Panc1 (cell line): ENCODE results near the gene PTPRF.

Experiments used
- POLR2AphosphoS5 ChIP-seq: IDR thresholded peaks from 2 replicates; pipeline ENCODE4 v1.6.1; 2012; ENCODE audit warnings: mild to moderate bottlenecking, low read depth, low read length, moderate library complexity
- TF ChIP-seq, protein P1 (sequence below): fragments of 450-650 bp; IDR thresholded peaks from 2 replicates; pipeline ENCODE4 v1.5.1; 2017; ENCODE audit warnings: mild to moderate bottlenecking
- TF ChIP-seq, protein P2 (sequence below), 2 experiments: IDR thresholded peaks; 2 replicates each; pipeline ENCODE4 v1.6.1; 2011 to 2012; ENCODE audit warnings: low read depth in 2 of 2, control low read depth in 1 of 2, low read length in 1 of 2, mild to moderate bottlenecking in 1 of 2, moderate library complexity in 1 of 2; ENCODE audit not compliant: insufficient read depth in 1 of 2

DNA sequence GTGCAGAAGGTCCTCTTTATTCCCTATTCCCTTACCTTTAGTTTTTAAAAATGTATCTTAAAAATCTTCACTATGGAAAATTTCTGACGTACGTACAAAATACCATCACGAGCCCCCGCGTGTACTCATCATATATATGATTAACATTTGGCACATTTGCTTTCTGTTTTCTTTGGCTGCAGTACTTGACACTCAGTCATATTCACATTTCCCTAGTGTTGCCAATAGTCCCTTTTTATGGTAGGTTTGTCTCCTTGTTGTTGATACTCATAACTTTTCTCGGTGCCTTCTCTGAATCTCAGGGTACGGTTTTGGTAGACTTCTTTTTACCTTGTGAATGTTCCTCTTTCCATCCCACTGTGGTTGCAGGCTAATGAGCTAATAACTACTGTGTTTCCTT is 142.6 kb downstream of the PTPRF start:
- TF ChIP-seq, protein P1, sequence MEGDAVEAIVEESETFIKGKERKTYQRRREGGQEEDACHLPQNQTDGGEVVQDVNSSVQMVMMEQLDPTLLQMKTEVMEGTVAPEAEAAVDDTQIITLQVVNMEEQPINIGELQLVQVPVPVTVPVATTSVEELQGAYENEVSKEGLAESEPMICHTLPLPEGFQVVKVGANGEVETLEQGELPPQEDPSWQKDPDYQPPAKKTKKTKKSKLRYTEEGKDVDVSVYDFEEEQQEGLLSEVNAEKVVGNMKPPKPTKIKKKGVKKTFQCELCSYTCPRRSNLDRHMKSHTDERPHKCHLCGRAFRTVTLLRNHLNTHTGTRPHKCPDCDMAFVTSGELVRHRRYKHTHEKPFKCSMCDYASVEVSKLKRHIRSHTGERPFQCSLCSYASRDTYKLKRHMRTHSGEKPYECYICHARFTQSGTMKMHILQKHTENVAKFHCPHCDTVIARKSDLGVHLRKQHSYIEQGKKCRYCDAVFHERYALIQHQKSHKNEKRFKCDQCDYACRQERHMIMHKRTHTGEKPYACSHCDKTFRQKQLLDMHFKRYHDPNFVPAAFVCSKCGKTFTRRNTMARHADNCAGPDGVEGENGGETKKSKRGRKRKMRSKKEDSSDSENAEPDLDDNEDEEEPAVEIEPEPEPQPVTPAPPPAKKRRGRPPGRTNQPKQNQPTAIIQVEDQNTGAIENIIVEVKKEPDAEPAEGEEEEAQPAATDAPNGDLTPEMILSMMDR, result no peak
- TF ChIP-seq, protein P2, sequence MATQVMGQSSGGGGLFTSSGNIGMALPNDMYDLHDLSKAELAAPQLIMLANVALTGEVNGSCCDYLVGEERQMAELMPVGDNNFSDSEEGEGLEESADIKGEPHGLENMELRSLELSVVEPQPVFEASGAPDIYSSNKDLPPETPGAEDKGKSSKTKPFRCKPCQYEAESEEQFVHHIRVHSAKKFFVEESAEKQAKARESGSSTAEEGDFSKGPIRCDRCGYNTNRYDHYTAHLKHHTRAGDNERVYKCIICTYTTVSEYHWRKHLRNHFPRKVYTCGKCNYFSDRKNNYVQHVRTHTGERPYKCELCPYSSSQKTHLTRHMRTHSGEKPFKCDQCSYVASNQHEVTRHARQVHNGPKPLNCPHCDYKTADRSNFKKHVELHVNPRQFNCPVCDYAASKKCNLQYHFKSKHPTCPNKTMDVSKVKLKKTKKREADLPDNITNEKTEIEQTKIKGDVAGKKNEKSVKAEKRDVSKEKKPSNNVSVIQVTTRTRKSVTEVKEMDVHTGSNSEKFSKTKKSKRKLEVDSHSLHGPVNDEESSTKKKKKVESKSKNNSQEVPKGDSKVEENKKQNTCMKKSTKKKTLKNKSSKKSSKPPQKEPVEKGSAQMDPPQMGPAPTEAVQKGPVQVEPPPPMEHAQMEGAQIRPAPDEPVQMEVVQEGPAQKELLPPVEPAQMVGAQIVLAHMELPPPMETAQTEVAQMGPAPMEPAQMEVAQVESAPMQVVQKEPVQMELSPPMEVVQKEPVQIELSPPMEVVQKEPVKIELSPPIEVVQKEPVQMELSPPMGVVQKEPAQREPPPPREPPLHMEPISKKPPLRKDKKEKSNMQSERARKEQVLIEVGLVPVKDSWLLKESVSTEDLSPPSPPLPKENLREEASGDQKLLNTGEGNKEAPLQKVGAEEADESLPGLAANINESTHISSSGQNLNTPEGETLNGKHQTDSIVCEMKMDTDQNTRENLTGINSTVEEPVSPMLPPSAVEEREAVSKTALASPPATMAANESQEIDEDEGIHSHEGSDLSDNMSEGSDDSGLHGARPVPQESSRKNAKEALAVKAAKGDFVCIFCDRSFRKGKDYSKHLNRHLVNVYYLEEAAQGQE (IDR thresholded peaks at IDR 0.05; ENCODE audit: insufficient read depth in 1 of 2, low read depth in 2 of 2, low read length in 1 of 2), result no peak
- TF ChIP-seq POLR2AphosphoS5, result no peak
